Subcutaneous adipose tissue (tissue), 4 donors: ENCODE data around the gene VAV1. TPM values are rescaled to one million over a fixed set of nuclear protein-coding genes. Genes with fewer than 3 reads are reported as not detected.

Experiments used
- total RNA-seq, 4 donors: library from RNA; depleted of rRNA; stranded (reverse); fragments of >200 nt; gene quantifications; one replicate each; pipeline ENCODE4 v1.1.0, GENCODE V29; 2016
- TF ChIP-seq, protein P1 (sequence below): fragments of 450-650 bp; IDR thresholded peaks from one replicate; pipeline ENCODE4 v1.5.1; 2016; ENCODE audit warnings: low read depth, mild to moderate bottlenecking, control low read depth, antibody characterized with exemption, moderate library complexity

The VAV1 gene
- total RNA-seq, 4 donors from 2014 or later: 6.4 to 16.8 (median 11.2) TPM

DNA sequence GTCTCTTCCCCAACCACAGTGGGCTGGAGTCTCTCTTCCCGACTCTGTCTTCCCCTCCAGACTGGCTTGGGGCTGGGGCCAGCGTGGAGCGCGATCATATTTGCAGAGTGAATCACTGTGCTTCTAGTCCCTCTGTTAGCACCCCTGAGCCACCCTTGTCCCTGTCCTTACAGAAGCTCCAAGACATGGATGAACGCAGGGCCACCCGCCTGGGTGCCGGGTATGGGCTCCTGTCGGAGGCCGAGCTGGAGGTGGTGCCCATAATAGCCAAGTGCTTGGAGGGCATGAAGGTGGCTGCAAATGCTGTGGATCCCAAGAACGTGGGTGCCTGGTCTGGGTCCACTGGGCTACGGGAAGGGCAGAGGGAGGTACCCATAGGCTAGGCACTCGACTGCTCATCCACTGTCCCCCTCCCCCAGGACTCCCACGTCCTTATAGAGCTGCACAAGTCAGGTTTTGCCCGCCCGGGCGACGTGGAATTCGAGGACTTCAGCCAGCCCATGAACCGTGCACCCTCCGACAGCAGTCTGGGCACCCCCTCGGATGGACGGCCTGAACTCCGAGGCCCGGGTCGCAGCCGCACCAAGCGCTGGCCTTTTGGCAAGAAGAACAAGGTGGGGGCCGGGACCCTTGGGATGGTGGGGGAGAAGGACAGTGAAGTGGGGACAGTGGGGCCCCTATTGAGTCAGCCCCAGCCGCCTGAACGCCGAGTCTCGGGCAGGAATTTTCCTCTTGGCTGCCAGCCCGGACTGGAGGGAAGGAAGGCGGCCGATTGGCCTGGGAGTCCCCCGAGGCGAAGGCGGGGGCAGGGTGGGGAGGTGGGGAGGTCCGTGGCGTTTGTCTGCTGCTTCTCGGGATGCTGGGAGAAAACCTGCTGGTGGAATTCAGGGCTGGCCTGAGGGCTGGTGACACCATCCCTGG is 27.9 kb upstream of the VAV1 start:
- TF ChIP-seq, protein P1, sequence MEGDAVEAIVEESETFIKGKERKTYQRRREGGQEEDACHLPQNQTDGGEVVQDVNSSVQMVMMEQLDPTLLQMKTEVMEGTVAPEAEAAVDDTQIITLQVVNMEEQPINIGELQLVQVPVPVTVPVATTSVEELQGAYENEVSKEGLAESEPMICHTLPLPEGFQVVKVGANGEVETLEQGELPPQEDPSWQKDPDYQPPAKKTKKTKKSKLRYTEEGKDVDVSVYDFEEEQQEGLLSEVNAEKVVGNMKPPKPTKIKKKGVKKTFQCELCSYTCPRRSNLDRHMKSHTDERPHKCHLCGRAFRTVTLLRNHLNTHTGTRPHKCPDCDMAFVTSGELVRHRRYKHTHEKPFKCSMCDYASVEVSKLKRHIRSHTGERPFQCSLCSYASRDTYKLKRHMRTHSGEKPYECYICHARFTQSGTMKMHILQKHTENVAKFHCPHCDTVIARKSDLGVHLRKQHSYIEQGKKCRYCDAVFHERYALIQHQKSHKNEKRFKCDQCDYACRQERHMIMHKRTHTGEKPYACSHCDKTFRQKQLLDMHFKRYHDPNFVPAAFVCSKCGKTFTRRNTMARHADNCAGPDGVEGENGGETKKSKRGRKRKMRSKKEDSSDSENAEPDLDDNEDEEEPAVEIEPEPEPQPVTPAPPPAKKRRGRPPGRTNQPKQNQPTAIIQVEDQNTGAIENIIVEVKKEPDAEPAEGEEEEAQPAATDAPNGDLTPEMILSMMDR: no peak

GRCh38 chr19:6745965-6746364 is 26.5 kb upstream of the VAV1 start:
- TF ChIP-seq, protein P1: no peak

DNA sequence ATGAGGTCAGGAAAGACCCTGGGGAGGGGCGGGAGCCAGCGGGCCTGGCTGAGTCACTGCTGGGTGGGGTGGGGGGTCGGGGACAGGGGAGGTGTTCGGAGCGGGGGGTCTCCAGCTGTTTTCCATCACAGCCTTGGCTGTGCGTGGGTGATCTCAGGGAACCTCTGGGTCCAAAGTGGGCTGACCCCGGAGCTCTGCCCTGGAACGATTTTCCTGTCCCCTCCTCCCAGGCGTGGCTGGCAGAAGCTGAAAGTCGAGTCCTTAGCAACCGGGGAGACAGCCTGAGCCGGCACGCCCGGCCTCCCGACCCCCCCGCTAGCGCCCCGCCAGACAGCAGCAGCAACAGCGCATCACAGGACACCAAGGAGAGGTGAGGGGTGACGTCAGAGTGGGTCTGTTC is 22.4 kb upstream of the VAV1 start:
- TF ChIP-seq, protein P1: no peak

- TF ChIP-seq, protein P1: no peak
These were observed 21.3 kb upstream of the VAV1 start for GRCh38 chr19:6751189-6751588.

- TF ChIP-seq, protein P1: no peak
These were observed 20.0 kb upstream of the VAV1 start for GRCh38 chr19:6752256-6753177.

DNA sequence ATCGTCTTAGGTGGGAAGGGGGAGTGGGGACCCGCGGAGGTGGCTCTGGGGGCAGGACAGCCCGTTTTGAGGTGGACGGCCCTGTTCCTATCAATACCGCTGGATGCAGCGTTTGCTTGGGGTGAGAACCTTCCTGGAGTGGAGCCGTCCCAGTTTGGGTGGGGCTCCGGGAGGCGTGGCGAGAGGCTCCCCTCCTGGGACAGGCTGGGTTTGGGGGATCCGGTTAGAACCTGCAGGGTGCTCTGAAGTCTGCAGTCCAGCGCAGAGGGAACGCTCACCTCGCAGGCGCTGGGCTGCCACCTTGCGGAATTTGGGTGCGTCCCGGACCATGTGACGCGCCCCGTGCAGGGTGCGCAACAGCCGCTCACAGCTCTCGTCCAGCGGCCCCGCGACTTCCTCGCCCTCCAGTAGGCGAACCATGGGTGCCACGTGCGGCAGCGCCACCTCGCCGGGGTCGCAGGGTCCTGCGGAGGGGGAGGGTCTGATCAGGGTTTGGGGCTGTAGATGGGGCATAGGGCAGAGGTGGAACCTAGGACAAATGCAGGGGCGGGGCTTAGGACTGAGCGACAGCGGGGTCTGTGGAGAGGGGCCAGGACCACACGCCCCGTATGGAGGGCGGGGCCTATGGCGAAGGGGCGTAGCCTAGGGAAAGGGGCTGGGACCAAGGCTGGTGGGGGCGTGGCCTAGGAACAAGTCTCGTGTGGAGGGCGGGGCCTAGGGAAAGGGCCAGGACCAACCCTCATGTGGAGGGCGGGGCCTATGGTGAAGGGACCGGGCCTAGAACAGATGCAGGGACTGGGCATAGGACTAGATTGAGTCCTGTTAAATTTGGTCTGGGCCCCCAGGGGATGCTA is 19.1 kb upstream of the VAV1 start:
- TF ChIP-seq, protein P1: no peak
